GM23338 (cell line): Measurements from ENCODE around the gene ZMPSTE24.

Experiments used
- CTCF ChIP-seq, 2 experiments: fragments of 200-600 bp in 1 of 2; sonication (generic) in 1 of 2; conservative IDR thresholded peaks; 2 replicates each; pipeline versions ENCODE4 v1.5.1 to v1.6.1; 2016 to 2017; ENCODE audit warnings: antibody characterized with exemption in 2 of 2, low read depth in 2 of 2, mild to moderate bottlenecking in 2 of 2, moderate library complexity in 1 of 2
- EZH2phosphoT487 ChIP-seq: fragments of 200-600 bp; sonication (generic); IDR thresholded peaks from one replicate; pipeline ENCODE4 v1.8.1; 2018; ENCODE audit warnings: antibody characterized with exemption; ENCODE audit not compliant: unreplicated experiment
- NANOG ChIP-seq: IDR thresholded peaks from 2 replicates; pipeline ENCODE4 v1.6.1; 2016; ENCODE audit warnings: antibody characterized with exemption, borderline replicate concordance
- ZNF331 ChIP-seq: fragments of 250-450 bp; sonication (Bioruptor Pico); IDR thresholded peaks from 2 replicates; pipeline ENCODE4 v1.5.0; 2020; ENCODE audit warnings: low read depth, mild to moderate bottlenecking, moderate library complexity

DNA sequence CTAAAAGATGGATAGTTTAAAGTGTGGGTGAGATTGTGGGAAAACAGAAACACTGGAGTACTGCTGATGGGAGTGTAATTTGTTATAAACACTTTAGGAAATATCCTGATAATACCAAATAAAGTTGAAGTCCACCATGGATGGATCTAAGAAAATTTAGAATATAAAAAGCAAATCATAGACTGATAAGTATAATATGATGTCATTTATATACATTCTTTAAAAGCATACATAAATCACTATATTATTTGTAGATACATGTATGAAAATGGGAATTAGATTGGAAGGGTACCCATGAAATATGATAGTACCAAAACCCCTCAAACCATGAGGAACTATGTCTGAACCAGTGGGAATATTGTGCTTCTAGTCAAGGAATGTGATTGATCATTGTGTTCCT, 7.9 kb downstream of the ZMPSTE24 start:
- no peak for TF ChIP-seq NANOG
- no peak for TF ChIP-seq CTCF (conservative IDR thresholded peaks at IDR 0.05; ENCODE audit: low read depth in 2 of 2)
- no peak for TF ChIP-seq ZNF331 (CRISPR knock-in tag)
- TF ChIP-seq EZH2phosphoT487: no peak
